Bronchus fibroblast of lung (primary cell): ENCODE measurements around the gene CASK. TPM values are rescaled to one million over a fixed set of nuclear protein-coding genes. Genes with fewer than 3 reads are reported as not detected.

Source experiments
- total RNA-seq: library from RNA; depleted of rRNA; stranded (reverse); fragments of >200 nt; gene quantifications from 2 replicates; pipeline ENCODE4 v1.2.3, GENCODE V29; 2015

The CASK gene, protein sequence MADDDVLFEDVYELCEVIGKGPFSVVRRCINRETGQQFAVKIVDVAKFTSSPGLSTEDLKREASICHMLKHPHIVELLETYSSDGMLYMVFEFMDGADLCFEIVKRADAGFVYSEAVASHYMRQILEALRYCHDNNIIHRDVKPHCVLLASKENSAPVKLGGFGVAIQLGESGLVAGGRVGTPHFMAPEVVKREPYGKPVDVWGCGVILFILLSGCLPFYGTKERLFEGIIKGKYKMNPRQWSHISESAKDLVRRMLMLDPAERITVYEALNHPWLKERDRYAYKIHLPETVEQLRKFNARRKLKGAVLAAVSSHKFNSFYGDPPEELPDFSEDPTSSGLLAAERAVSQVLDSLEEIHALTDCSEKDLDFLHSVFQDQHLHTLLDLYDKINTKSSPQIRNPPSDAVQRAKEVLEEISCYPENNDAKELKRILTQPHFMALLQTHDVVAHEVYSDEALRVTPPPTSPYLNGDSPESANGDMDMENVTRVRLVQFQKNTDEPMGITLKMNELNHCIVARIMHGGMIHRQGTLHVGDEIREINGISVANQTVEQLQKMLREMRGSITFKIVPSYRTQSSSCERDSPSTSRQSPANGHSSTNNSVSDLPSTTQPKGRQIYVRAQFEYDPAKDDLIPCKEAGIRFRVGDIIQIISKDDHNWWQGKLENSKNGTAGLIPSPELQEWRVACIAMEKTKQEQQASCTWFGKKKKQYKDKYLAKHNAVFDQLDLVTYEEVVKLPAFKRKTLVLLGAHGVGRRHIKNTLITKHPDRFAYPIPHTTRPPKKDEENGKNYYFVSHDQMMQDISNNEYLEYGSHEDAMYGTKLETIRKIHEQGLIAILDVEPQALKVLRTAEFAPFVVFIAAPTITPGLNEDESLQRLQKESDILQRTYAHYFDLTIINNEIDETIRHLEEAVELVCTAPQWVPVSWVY
- 10.9 and 14.5 TPM in 2 replicates for total RNA-seq

DNA sequence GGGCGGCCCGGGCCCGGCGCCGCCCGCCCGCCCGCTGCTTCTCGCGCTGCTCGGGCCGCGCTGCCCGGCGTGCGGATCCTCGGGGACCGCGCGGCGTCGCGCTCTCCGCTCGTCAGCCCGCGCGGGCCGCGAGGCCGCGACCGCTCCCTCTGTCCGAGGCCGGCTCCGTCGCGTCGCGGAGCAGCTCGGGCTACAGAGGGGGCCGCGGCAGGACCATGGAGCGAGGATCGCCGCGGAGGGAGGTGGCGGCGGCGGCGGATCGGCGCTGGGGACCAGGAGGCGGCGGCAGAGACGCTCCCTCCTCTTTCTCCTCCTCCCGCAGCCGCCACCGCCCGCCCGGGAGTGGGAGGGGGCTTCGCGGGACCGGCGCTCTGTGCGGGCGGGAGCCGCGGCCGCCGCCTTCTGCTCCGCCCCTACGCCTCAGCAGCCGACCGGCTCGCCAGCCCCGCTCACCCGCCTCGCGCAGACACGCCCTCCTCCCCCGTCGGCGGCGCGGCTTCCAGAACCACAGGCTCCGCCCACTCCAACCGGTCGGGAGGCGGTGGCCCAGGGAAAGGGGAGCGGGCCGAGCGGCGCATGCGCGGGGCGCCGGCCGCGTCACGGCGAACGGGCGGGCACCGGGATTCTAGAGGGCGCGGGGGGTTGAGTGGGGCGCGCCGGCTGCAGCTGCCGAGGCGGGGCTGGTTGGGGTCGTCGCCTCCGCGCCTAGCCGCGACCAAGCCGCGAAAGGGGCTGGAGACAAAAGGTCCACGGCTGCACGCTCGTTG, at the start of gene CASK:
Gene CASK, minus strand, starts transcription at position 344 of the 767 bp plus-strand sequence. CDS start 566 bp downstream, outside the sequence.

DNA sequence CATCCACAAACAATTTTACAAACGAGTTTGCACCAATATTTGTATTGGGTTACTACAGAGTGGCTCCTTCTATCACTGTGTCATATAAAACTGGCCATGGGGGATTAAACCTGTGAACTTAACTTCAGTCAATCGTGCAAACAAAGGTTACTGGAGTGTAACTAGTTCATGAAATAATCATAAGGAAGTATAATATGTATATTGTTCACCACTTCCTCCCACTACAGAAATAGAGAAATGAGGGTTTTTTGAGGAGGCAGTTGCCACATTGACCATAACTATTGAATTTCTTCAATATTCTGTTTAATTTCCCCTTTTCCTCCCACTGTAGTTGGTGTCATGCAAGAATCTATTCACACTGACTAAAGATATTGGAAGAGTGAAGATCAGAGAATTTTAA, 199.5 kb downstream of the CASK start, which contains the start of gene GPR82:
Gene GPR82, plus strand, starts transcription at position 356 of the 400 bp plus-strand sequence. CDS start 2,846 bp downstream, outside the sequence.

GRCh38 chrX:41688835-41689234, 234.5 kb downstream of the CASK start, which contains the start of gene GPR34:
TSS of gene GPR34 (plus strand) at chrX:41688973. CDS start at chrX:41695634, 6,661 bp downstream.

Other genes starting within 250 kb of the CASK start
- gene GPR34, start 234.6 kb downstream of the CASK start, total RNA-seq: not detected in 2 replicates
- gene GPR82, start 199.4 kb downstream of the CASK start, total RNA-seq: not detected in 2 replicates